ENCODE data around the gene KCNJ5. TPM values are rescaled to one million over a fixed set of nuclear protein-coding genes. Genes with fewer than 3 reads are reported as not detected.

KCNJ5 gene
- total RNA-seq, 1 donor from 2014 or later: 0.52 TPM

DNA sequence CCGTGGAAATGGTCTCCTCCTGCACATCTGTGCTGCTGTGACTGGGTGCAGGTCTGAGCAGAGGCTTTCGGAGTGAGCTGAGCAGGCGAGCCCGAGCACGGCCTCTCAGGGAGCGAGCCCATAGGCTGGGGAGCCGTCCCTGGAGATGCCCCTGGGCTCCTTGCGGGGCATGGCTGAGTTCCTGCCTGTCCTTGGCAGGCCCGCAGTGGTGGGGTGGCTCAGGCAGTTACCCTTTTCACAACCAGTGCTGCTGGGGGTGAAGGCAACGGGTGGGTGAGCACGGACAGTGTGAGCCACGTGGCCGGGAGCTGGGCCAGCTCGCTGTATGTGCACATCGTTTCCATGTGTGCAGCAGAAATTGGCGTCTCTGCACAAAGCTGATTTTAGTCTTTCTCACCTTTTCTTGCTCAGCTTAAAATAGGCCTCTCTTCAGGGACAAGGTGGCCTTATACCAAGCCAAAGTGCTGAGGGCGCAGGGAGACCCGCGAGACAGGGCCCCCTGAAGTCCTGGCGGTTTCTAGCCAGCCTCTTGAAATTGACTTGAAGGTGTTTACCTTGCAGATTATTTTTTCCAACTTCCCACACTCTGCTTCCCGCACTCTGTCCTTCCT, 51.8 kb downstream of the KCNJ5 start, which contains the start of gene TP53AIP1:
Gene TP53AIP1 (minus strand): TSS at position 55 of the 611 bp plus-strand sequence. CDS start 5,053 bp downstream, outside the sequence.
- H3K27ac ChIP-seq (ENCODE audit: low read depth, low read length): no peak within 1 kb of the TSS
- no peaks in the 10 kb centered on the region for H3K9me3 ChIP-seq (ENCODE audit: control insufficient read depth in 3 of 3, low read length in 3 of 3)
- peaks cover 25 to 53% (median 26%) of the 10 kb centered on the region in 3 donors for H3K27me3 ChIP-seq (ENCODE audit: control insufficient read depth in 3 of 3, insufficient read depth in 3 of 3, low read length in 3 of 3)
- H3K9ac ChIP-seq (ENCODE audit: low read depth in 1 of 3, low read length in 3 of 3): no peak within 1 kb of the TSS
- no peaks in the 10 kb centered on the region for H3K36me3 ChIP-seq (ENCODE audit: control insufficient read depth in 3 of 3, insufficient read depth in 3 of 3, low read length in 3 of 3)
- no peak within 1 kb of the TSS for H3K4me3 ChIP-seq (ENCODE audit: low read length in 3 of 3)
- peaks cover 0 to 5% (median 0%) of the 10 kb centered on the region in 3 donors for H3K4me1 ChIP-seq (ENCODE audit: control insufficient read depth in 3 of 3, insufficient read depth in 3 of 3, low read length in 3 of 3)

DNA sequence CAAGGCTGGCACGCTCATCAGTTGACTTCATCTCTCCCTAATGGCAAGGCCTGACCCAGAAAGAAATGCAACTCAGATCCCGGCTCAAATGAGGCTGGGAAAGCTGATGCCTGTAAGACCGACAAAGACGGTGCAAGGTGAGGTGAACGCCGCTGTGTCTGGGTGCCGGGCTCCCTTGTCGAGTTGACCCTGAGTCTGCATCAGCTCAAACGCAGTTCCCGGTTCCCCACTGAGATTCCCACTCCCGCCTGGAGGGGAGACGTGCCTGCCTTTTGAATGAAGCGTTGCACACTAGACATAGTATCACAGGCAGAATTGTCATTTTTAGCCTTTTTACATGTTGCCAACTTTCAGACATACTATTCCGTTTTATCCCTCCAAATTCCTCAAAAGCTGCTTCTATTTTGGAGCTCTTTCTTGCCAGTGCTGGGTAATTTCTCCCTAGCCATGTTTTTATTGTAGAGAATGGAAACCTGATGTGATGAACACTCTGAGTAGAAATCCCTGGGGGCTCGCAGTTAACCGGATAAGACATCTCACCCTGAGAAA, 52.3 kb downstream of the KCNJ5 start:
- peaks cover 25 to 50% (median 26%) of the 10 kb centered on the region in 3 donors for H3K27me3 ChIP-seq (ENCODE audit: control insufficient read depth in 3 of 3, insufficient read depth in 3 of 3, low read length in 3 of 3)
- no peak overlapping the region for H3K4me3 ChIP-seq (ENCODE audit: low read length in 3 of 3)
- no peaks in the 10 kb centered on the region for H3K36me3 ChIP-seq (ENCODE audit: control insufficient read depth in 3 of 3, insufficient read depth in 3 of 3, low read length in 3 of 3)
- H3K27ac ChIP-seq (ENCODE audit: low read depth, low read length): no peak overlapping the region
- peaks cover 0 to 5% (median 0%) of the 10 kb centered on the region in 3 donors for H3K4me1 ChIP-seq (ENCODE audit: control insufficient read depth in 3 of 3, insufficient read depth in 3 of 3, low read length in 3 of 3)
- H3K9ac ChIP-seq (ENCODE audit: low read depth in 1 of 3, low read length in 3 of 3): no peak overlapping the region
- H3K9me3 ChIP-seq (ENCODE audit: control insufficient read depth in 3 of 3, low read length in 3 of 3): no peaks in the 10 kb centered on the region

DNA sequence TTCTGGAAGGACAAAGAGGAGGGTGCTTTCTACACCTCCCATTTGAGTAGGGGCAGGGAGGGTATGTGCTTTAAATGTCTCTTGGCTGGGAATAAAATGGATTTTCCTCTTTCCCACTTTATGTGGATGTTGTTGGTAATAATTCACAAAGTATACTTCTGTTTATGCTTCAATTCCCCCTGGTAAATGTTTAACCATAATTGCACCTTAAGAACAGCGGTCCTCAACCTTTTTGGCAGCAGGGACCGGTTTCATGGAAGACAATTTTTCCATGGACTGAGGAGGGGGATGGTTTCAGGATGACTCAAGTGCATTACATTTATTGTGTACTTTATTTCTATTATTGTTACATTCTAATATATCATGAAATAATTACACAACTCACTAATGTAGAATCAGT, 55.5 kb downstream of the KCNJ5 start:
- Histone ChIP-seq H3K36me3 (ENCODE audit: control insufficient read depth in 3 of 3, insufficient read depth in 3 of 3, low read length in 3 of 3) (no peaks in the 10 kb centered on the region), H3K4me1 (ENCODE audit: control insufficient read depth in 3 of 3, insufficient read depth in 3 of 3, low read length in 3 of 3) (no peaks in the 10 kb centered on the region), H3K9ac (ENCODE audit: low read depth in 1 of 3, low read length in 3 of 3) (no peak overlapping the region), H3K9me3 (ENCODE audit: control insufficient read depth in 3 of 3, low read length in 3 of 3) (no peaks in the 10 kb centered on the region), H3K27ac (ENCODE audit: low read depth, low read length) (no peak overlapping the region), H3K4me3 (ENCODE audit: low read length in 3 of 3) (no peak overlapping the region), H3K27me3 (ENCODE audit: control insufficient read depth in 3 of 3, insufficient read depth in 3 of 3, low read length in 3 of 3) (peaks cover 7 to 19% (median 10%) of the 10 kb centered on the region in 3 donors)

DNA sequence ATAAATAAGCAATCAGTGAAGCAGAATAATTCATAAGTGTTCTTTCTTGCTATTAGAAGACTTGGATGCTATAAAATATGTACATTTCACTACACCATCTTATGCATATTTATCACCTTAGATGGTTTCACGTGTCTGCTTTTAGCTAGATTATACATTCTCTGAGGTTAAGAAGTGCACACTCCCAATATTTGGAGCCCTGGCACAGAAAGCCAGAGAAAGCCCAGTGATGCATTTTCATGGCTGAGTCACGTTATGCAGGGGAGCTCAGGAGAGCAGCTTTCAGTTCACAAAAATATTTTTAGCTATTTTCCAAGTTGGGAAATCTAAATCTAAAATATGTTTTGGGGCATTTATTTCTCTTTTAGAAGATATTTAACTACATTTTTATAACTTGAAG, 56.6 kb downstream of the KCNJ5 start:
- Histone ChIP-seq H3K36me3 (ENCODE audit: control insufficient read depth in 3 of 3, insufficient read depth in 3 of 3, low read length in 3 of 3) (no peaks in the 10 kb centered on the region), H3K27me3 (ENCODE audit: control insufficient read depth in 3 of 3, insufficient read depth in 3 of 3, low read length in 3 of 3) (peaks cover 0 to 10% (median 5%) of the 10 kb centered on the region in 3 donors), H3K4me1 (ENCODE audit: control insufficient read depth in 3 of 3, insufficient read depth in 3 of 3, low read length in 3 of 3) (no peaks in the 10 kb centered on the region), H3K9ac (ENCODE audit: low read depth in 1 of 3, low read length in 3 of 3) (no peak overlapping the region), H3K4me3 (ENCODE audit: low read length in 3 of 3) (no peak overlapping the region), H3K9me3 (ENCODE audit: control insufficient read depth in 3 of 3, low read length in 3 of 3) (no peaks in the 10 kb centered on the region), H3K27ac (ENCODE audit: low read depth, low read length) (no peak overlapping the region)

DNA sequence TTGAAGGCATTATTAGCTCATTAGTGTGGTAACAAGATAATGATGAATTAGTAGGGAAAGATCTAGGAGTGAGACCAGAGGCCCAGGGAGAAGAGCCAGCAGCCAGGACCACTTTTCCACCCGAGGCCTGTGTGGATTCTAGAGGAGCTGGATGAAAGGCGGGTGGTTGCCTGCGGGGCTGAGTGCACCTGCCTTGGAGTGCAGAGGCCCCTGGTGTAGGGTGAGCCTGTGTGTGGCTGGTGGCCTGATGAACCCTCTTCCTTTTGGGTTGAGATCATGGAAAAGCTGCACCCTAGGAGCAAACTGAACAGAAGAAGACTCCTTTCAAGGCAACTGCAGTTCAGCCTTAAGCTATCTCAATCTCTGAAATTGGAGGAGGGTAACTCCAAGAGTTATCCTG, 57.4 kb downstream of the KCNJ5 start:
- Histone ChIP-seq H3K4me3 (ENCODE audit: low read length in 3 of 3) (no peak overlapping the region), H3K27ac (ENCODE audit: low read depth, low read length) (no peak overlapping the region), H3K27me3 (ENCODE audit: control insufficient read depth in 3 of 3, insufficient read depth in 3 of 3, low read length in 3 of 3) (peaks cover 0 to 8% (median 5%) of the 10 kb centered on the region in 3 donors), H3K4me1 (ENCODE audit: control insufficient read depth in 3 of 3, insufficient read depth in 3 of 3, low read length in 3 of 3) (no peaks in the 10 kb centered on the region), H3K9me3 (ENCODE audit: control insufficient read depth in 3 of 3, low read length in 3 of 3) (no peaks in the 10 kb centered on the region), H3K9ac (ENCODE audit: low read depth in 1 of 3, low read length in 3 of 3) (no peak overlapping the region), H3K36me3 (ENCODE audit: control insufficient read depth in 3 of 3, insufficient read depth in 3 of 3, low read length in 3 of 3) (no peaks in the 10 kb centered on the region)

DNA sequence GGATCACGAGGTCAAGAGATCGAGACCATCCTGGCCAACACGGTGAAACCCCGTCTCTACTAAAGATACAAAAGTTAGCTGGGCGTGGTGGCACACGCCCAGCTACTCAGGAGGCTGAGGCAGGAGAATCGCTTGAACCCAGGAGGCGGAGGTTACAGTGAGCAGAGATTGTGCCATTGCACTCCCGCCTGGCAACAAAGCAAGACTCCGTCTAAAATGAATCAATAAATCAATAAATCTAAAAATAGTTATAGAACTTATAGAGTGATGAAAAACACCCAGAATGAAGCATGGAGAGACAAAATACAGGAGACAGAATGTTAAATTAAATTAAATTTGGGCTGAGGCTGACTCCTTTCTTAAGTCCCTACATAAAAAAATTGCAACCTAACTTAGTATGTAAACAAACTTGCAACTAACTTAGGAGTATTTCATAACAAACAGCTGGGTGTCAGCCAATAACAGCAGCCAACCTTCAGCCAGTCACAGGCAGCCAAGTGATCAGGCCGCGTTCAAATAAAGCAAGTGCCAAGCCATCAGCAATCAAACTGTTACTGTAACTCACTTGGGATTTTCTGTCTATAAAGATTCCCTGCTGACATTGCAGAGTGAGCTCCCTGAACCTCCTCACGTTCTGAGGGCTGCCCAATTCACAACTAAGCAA, 58.8 kb downstream of the KCNJ5 start:
- H3K9me3 ChIP-seq (ENCODE audit: control insufficient read depth in 3 of 3, low read length in 3 of 3): no peaks in the 10 kb centered on the region
- no peak overlapping the region for H3K9ac ChIP-seq (ENCODE audit: low read depth in 1 of 3, low read length in 3 of 3)
- peaks cover 0 to 8% (median 4%) of the 10 kb centered on the region in 3 donors for H3K27me3 ChIP-seq (ENCODE audit: control insufficient read depth in 3 of 3, insufficient read depth in 3 of 3, low read length in 3 of 3)
- H3K4me1 ChIP-seq (ENCODE audit: control insufficient read depth in 3 of 3, insufficient read depth in 3 of 3, low read length in 3 of 3): no peaks in the 10 kb centered on the region
- no peaks in the 10 kb centered on the region for H3K36me3 ChIP-seq (ENCODE audit: control insufficient read depth in 3 of 3, insufficient read depth in 3 of 3, low read length in 3 of 3)
- H3K27ac ChIP-seq (ENCODE audit: low read depth, low read length): no peak overlapping the region
- no peak overlapping the region for H3K4me3 ChIP-seq (ENCODE audit: low read length in 3 of 3)

DNA sequence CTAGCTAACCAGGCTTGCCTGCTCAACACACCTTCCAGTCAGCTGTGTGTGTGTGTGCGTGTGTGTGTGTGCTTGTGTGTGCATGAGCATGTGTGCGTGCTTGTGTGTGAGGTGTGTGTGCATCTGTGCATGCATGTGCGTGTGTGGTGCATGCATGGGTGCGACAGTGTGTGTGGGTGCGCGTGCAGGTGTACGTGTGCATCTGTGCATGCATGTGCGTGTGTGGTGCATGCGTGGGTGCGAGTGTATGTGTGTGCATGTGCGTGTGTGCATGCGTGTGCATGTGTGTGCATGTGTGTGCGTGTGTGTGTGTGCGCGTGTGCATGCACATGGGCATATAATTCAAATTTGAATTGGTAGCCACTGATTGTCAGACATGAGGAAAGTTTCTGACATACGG, 62.0 kb downstream of the KCNJ5 start:
- Histone ChIP-seq H3K27me3 (ENCODE audit: control insufficient read depth in 3 of 3, insufficient read depth in 3 of 3, low read length in 3 of 3) (peaks cover 0 to 5% (median 2%) of the 10 kb centered on the region in 3 donors), H3K4me3 (ENCODE audit: low read length in 3 of 3) (no peak overlapping the region), H3K9ac (ENCODE audit: low read depth in 1 of 3, low read length in 3 of 3) (no peak overlapping the region), H3K36me3 (ENCODE audit: control insufficient read depth in 3 of 3, insufficient read depth in 3 of 3, low read length in 3 of 3) (no peaks in the 10 kb centered on the region), H3K9me3 (ENCODE audit: control insufficient read depth in 3 of 3, low read length in 3 of 3) (no peaks in the 10 kb centered on the region), H3K4me1 (ENCODE audit: control insufficient read depth in 3 of 3, insufficient read depth in 3 of 3, low read length in 3 of 3) (no peaks in the 10 kb centered on the region), H3K27ac (ENCODE audit: low read depth, low read length) (no peak overlapping the region)

DNA sequence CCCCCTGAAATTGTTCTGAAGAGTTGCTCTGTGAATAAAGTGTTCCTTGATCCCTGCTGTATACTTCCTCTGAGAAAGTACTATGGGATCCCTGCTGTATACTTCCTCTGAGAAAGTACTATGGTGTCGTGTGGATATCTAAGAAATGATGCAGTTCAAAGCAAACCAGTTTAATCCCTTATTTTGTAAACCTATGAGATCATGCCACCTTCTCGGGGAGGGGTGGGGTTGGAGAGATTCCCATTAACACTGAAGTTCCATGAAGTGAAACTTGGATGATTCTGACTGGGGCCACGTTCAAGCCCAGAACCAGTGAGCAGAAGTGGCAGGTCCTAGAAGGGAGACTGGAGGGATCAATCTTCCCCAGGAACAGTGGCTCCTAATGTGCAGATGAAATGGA, 64.5 kb downstream of the KCNJ5 start:
- no peaks in the 10 kb centered on the region for H3K9me3 ChIP-seq (ENCODE audit: control insufficient read depth in 3 of 3, low read length in 3 of 3)
- no peak overlapping the region for H3K9ac ChIP-seq (ENCODE audit: low read depth in 1 of 3, low read length in 3 of 3)
- no peak overlapping the region for H3K27ac ChIP-seq (ENCODE audit: low read depth, low read length)
- no peak overlapping the region for H3K4me3 ChIP-seq (ENCODE audit: low read length in 3 of 3)
- H3K4me1 ChIP-seq (ENCODE audit: control insufficient read depth in 3 of 3, insufficient read depth in 3 of 3, low read length in 3 of 3): no peaks in the 10 kb centered on the region
- H3K27me3 ChIP-seq (ENCODE audit: control insufficient read depth in 3 of 3, insufficient read depth in 3 of 3, low read length in 3 of 3): peaks cover 0 to 6% (median 5%) of the 10 kb centered on the region in 3 donors
- H3K36me3 ChIP-seq (ENCODE audit: control insufficient read depth in 3 of 3, insufficient read depth in 3 of 3, low read length in 3 of 3): no peaks in the 10 kb centered on the region

DNA sequence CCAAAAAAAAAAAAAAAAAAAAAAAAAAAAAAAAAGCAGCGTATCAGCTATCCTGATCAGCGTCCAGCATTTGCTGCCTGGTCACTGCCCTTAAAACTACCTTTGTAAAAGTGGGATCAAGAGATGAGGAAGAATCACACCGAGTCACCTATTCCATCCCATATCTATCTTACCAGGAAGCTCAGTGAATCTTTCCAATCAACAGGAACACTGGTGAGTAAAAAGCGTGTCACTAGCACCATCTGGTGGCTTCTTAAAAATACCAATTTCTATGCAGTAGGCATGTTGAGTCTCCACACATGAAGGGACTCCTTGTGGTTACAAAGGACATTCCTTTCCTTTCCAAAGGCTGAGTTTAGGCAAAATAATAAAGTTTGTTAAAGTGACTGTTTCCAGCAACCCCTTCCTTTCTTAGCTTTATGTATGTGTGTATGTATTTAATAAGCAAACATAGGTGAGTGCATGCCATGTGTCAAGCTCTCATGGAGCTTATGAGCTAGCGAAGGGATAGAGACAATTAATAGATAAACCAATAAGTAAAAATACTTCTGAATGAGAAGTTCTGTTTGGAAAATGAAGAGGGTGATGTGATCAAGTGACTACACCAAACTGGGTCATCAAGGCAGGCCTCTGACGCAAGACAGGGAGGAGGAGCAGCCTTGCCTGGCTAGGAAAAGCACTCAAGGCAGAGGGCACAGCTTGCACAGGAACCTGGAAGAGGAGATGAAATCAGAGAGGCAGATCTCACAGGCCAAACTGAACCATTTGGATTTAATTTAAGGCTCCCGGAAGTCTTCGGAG, 65.4 kb downstream of the KCNJ5 start:
- Histone ChIP-seq H3K9ac (ENCODE audit: low read depth in 1 of 3, low read length in 3 of 3) (no peak overlapping the region), H3K27ac (ENCODE audit: low read depth, low read length) (no peak overlapping the region)

DNA sequence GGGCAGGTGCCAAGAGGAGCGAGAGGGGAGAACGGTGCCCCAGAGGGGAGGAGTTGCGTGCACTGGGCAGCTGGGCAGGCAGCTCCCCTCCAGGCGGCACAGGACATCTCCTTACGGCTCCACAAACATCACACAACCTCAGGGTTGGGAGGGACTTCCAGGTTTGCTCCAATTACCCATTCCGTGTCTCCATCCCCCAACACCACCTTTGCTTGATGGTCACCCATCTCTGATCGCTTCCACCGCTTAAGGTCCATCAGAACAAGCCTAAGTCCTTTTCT, 66.0 kb downstream of the KCNJ5 start:
- no peak overlapping the region for H3K27ac ChIP-seq (ENCODE audit: low read depth, low read length)
- H3K36me3 ChIP-seq (ENCODE audit: control insufficient read depth in 3 of 3, insufficient read depth in 3 of 3, low read length in 3 of 3): no peaks in the 10 kb centered on the region
- H3K4me1 ChIP-seq (ENCODE audit: control insufficient read depth in 3 of 3, insufficient read depth in 3 of 3, low read length in 3 of 3): no peaks in the 10 kb centered on the region
- peaks cover 0 to 6% (median 5%) of the 10 kb centered on the region in 3 donors for H3K27me3 ChIP-seq (ENCODE audit: control insufficient read depth in 3 of 3, insufficient read depth in 3 of 3, low read length in 3 of 3)
- no peaks in the 10 kb centered on the region for H3K9me3 ChIP-seq (ENCODE audit: control insufficient read depth in 3 of 3, low read length in 3 of 3)
- no peak overlapping the region for H3K4me3 ChIP-seq (ENCODE audit: low read length in 3 of 3)
- H3K9ac ChIP-seq (ENCODE audit: low read depth in 1 of 3, low read length in 3 of 3): no peak overlapping the region

More for the DNA sequence above, 65.4 kb downstream of the KCNJ5 start:
- Histone ChIP-seq H3K9me3 (ENCODE audit: control insufficient read depth in 3 of 3, low read length in 3 of 3) (no peaks in the 10 kb centered on the region), H3K4me3 (ENCODE audit: low read length in 3 of 3) (no peak overlapping the region), H3K36me3 (ENCODE audit: control insufficient read depth in 3 of 3, insufficient read depth in 3 of 3, low read length in 3 of 3) (no peaks in the 10 kb centered on the region), H3K27me3 (ENCODE audit: control insufficient read depth in 3 of 3, insufficient read depth in 3 of 3, low read length in 3 of 3) (peaks cover 0 to 6% (median 5%) of the 10 kb centered on the region in 3 donors), H3K4me1 (ENCODE audit: control insufficient read depth in 3 of 3, insufficient read depth in 3 of 3, low read length in 3 of 3) (no peaks in the 10 kb centered on the region)
